VCaP (cell line): ENCODE data around the gene DGLUCY.

Experiments
- H3K27ac ChIP-seq: fragments of 450-650 bp; 2 replicates; pipeline ENCODE4 v1.5.1; 2017
- CTCF ChIP-seq: fragments of 450-650 bp; conservative IDR thresholded peaks from 2 replicates; pipeline ENCODE4 v1.5.1; 2017; ENCODE audit warnings: mild to moderate bottlenecking, moderate library complexity

The DGLUCY gene

GRCh38 chr14:91271639-91272038, 157.8 kb downstream of the DGLUCY start:
- TF ChIP-seq CTCF: no peak
- H3K27ac ChIP-seq: no peak overlapping the region

- H3K27ac ChIP-seq: no peak overlapping the region
- TF ChIP-seq CTCF: no peak
These were observed 158.7 kb downstream of the DGLUCY start for GRCh38 chr14:91272341-91273272.

- no peak for TF ChIP-seq CTCF
- H3K27ac ChIP-seq: no peak overlapping the region
These were observed 159.5 kb downstream of the DGLUCY start for GRCh38 chr14:91273273-91273884.

GRCh38 chr14:91273885-91274273, 160.0 kb downstream of the DGLUCY start:
- TF ChIP-seq CTCF: no peak
- H3K27ac ChIP-seq: no peak overlapping the region

GRCh38 chr14:91274796-91275195, 160.9 kb downstream of the DGLUCY start:
- peak overlapping the region; percentile 88; the same call in 1 of the 2 replicates for H3K27ac ChIP-seq
- TF ChIP-seq CTCF: no peak
